CD4-positive, CD25-positive, alpha-beta regulatory T cell (primary cell): ENCODE measurements around the gene ADAMTSL3. TPM values are rescaled to one million over a fixed set of nuclear protein-coding genes. Genes with fewer than 3 reads are reported as not detected.
A peak's percentile ranks its signal among the peaks of the same experiment; 100 is the strongest.

ENCODE experiments used
- ATAC-seq, 2 donors: fragments of 150-1000 bp; cut with Tn5 transposase; one replicate each; pipeline ENCODE4 v1.10.0; 2021; ENCODE audit warnings: low read depth in 2 of 2, moderate number of reproducible peaks in 2 of 2, moderate library complexity in 1 of 2
- DNase-seq, 3 donors: peaks; one replicate each; pipeline versions ENCODE4 v3.0.0 to v3.0.0-alpha.2; 2012 to 2022; ENCODE audit warnings: mixed read lengths in 1 of 3
- H3K27ac ChIP-seq: one replicate; pipeline ENCODE4 v1.7.0; 2013; ENCODE audit warnings: mild to moderate bottlenecking, low read length; ENCODE audit not compliant: insufficient read depth, poor library complexity, severe bottlenecking
- H3K27me3 ChIP-seq: one replicate; pipeline ENCODE4 v1.7.0; 2013; ENCODE audit warnings: low read length; ENCODE audit not compliant: control insufficient read depth, insufficient read depth
- H3K36me3 ChIP-seq: one replicate; pipeline ENCODE4 v1.7.0; 2013; ENCODE audit warnings: mild to moderate bottlenecking, low read length, moderate library complexity; ENCODE audit not compliant: control insufficient read depth, insufficient read depth
- H3K4me1 ChIP-seq: 2 replicates; pipeline ENCODE4 v1.7.0; 2013; ENCODE audit warnings: mild to moderate bottlenecking, low read length; ENCODE audit not compliant: insufficient read depth, control insufficient read depth, poor library complexity, severe bottlenecking
- H3K4me3 ChIP-seq: one replicate; pipeline ENCODE4 v1.7.0; 2013; ENCODE audit warnings: low read depth, mild to moderate bottlenecking, low read length, moderate library complexity
- H3K9me3 ChIP-seq, 2 experiments: 1 replicate in 1 of 2; 2 replicates in 1 of 2; pipeline ENCODE4 v1.7.0; 2013; ENCODE audit warnings: low read length in 2 of 2, mild to moderate bottlenecking in 1 of 2, moderate library complexity in 1 of 2; ENCODE audit not compliant: control insufficient read depth in 2 of 2
- H3K27ac Mint-ChIP-seq, 3 donors: one replicate each; pipeline ENCODE4 v1.8.0; 2020 to 2022; ENCODE audit warnings: mild to moderate bottlenecking in 3 of 3, mixed read lengths in 3 of 3, moderate library complexity in 2 of 3
- H3K27me3 Mint-ChIP-seq: one replicate; pipeline ENCODE4 v1.8.0; 2022; ENCODE audit warnings: mild to moderate bottlenecking, mixed read lengths
- H3K36me3 Mint-ChIP-seq: one replicate; pipeline ENCODE4 v1.8.0; 2020; ENCODE audit warnings: mixed read lengths
- H3K4me1 Mint-ChIP-seq, 4 donors: one replicate each; pipeline ENCODE4 v1.8.0; 2020 to 2022; ENCODE audit warnings: mixed read lengths in 4 of 4, mild to moderate bottlenecking in 1 of 4
- H3K4me3 Mint-ChIP-seq, 4 donors: one replicate each; pipeline ENCODE4 v1.8.0; 2020 to 2022; ENCODE audit warnings: mild to moderate bottlenecking in 4 of 4, mixed read lengths in 4 of 4, moderate library complexity in 3 of 4
- H3K9me3 Mint-ChIP-seq, 7 donors: one replicate each; pipeline ENCODE4 v1.8.0; 2020 to 2022; ENCODE audit warnings: mixed read lengths in 7 of 7, mild to moderate bottlenecking in 3 of 7, moderate library complexity in 2 of 7
- polyA plus RNA-seq, 4 donors: library from polyadenylated mRNA; unstranded; fragments of 300-500 nt; fragmentation: Illumina TruSeq; gene quantifications; one replicate each; pipeline ENCODE4 v1.2.3, GENCODE V29; 2021
- total RNA-seq: library from RNA; stranded (reverse); gene quantifications from one replicate; pipeline ENCODE4 v1.2.3, GENCODE V29; 2022

The ADAMTSL3 gene
- total and polyA plus RNA-seq, 5 donors from 2014 or later = not detected

DNA sequence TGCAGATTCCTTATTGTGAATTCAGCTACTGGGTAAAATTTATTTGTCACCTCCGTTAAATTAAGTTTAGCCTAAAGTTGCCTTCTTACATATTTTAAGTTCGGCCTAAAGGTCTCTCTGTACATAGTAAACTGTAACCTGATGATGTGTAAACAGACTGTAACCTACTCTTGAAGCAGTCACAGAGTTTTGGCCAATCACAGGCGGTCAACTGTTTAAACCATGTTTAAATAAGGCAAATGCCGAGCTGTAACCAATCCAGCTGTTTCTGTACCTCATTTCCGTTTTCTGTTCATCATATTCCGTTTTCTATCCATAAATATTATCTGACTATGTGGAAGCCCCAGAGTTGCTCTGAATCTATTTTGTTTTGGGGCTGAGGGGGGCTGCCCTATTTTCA, 2.4 kb upstream of the ADAMTSL3 start:
- H3K27ac ChIP-seq = no peak overlapping the region
- no peak overlapping the region for H3K27ac Mint-ChIP-seq
- no peaks in the 10 kb centered on the region for H3K4me1 Mint-ChIP-seq
- H3K4me3 ChIP-seq = no peak overlapping the region
- H3K36me3 ChIP-seq = no peaks in the 10 kb centered on the region
- peaks cover 22% of the 10 kb centered on the region for H3K27me3 Mint-ChIP-seq
- H3K9me3 Mint-ChIP-seq = peaks cover 0 to 4% (median 0%) of the 10 kb centered on the region in 7 donors
- H3K4me3 Mint-ChIP-seq = no peak overlapping the region
- H3K9me3 ChIP-seq = no peaks in the 10 kb centered on the region
- DNase-seq = no peak
- peaks cover 4% of the 10 kb centered on the region for H3K27me3 ChIP-seq
- H3K36me3 Mint-ChIP-seq = no peaks in the 10 kb centered on the region
- no peak for ATAC-seq
- no peaks in the 10 kb centered on the region for H3K4me1 ChIP-seq

DNA sequence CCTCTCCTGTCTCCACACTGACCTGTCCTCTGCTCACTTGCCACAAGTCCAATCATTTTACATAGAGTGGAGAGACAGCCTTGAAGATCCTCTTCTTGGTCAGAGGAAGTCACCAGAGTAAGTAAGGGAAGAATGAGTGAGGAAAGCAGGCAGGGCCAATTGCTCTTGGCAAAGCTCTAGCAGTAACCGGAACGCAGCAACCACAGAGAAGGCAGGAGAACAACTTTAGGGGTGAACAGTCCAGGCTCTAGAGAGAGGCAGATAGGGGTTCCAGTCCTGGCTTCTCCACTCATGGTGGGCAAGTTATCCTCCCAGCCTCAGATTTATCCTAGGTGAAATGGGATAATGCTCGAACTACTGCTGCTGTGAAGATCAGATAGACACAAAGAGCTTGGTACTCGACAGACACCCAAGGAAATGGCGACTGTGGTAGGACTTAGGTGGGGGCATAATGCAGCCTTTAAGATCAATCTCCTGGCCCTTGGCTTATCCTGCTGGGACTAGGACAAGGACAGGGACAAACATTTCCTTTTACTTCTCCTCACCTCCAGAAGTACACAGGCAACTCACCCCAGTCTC, 1.2 kb upstream of the ADAMTSL3 start:
- Histone ChIP-seq H3K4me1 (no peaks in the 10 kb centered on the region), H3K9me3 (no peaks in the 10 kb centered on the region), H3K36me3 (no peaks in the 10 kb centered on the region), H3K27ac (no peak overlapping the region), H3K27me3 (peaks cover 4% of the 10 kb centered on the region), H3K4me3 (no peak overlapping the region)
- ATAC-seq (no peak), DNase-seq (no peak)
- H3K9me3 Mint-ChIP-seq = peaks cover 0 to 4% (median 0%) of the 10 kb centered on the region in 7 donors
- no peaks in the 10 kb centered on the region for H3K36me3 Mint-ChIP-seq
- H3K4me3 Mint-ChIP-seq = peak overlapping the region in 1 of 4 donors; percentile 48
- no peaks in the 10 kb centered on the region for H3K4me1 Mint-ChIP-seq
- peaks cover 22% of the 10 kb centered on the region for H3K27me3 Mint-ChIP-seq
- no peak overlapping the region for H3K27ac Mint-ChIP-seq

DNA sequence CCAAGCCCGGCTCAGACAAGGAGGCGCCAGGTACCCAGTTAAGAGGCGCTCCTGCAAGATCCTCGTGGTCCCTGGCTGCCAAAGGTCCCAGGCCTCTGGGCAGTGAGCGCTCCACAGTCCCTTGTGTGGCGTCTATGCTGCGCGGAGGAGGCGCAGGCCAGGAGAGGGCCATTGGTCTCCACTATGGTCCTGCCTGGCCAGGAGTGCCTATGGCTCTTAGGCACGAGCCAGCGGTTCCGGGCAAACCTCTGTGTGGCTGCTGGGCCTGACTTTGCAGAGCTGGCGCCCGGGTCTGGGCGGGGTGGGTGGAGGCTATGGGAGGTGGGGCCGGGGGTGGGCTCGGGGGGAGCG, 660 bp upstream of the ADAMTSL3 start:
- Mint-ChIP-seq H3K27me3 (peaks cover 22% of the 10 kb centered on the region), H3K4me1 (no peaks in the 10 kb centered on the region)

DNA sequence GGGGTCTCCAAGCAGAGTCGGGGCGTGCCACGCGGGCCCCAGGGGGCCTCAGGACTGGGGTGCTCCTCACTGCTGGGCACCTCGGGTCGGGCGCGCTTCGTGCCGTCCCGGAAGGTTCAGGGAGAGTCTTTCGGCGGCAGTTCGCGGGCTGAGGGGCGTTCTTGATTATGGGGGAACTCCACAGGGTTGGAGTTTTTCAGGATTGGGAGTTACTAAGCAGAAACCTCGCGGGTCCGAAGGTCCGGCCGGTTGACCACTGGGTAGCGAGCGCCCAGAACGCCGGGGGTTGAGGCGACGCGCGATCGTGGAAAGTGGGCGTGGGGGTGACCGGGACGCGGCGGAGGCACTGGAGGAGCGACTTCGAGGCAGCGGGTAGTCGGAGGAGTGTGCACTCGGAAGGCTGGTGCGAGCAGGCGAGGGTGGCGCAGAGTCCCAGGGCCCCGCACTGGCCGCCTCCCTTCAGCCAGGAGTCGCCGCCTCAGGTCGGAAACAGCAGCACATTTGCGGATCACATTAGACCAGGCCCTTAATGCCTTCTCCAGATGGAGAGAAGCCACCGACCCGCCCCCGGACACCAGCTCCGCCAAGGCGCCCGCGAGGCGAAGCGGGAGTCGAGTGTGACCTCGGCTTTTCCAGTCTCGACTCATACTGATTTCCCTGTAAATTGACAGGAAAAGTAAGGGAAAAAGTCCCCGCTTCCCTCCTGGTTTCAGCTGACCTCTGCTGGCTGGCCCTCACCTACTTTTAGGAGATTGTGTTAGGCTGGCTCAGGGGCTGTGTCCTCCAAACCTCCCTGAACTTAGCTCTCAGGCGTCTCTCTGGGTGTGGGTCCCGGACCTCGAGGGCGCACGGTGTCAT, 685 bp downstream of the ADAMTSL3 start:
- DNase-seq = no peak
- Histone ChIP-seq H3K27ac (no peak overlapping the region), H3K9me3 (no peaks in the 10 kb centered on the region), H3K4me1 (no peaks in the 10 kb centered on the region), H3K4me3 (no peak overlapping the region), H3K36me3 (no peaks in the 10 kb centered on the region), H3K27me3 (peaks cover 4% of the 10 kb centered on the region)
- H3K4me1 Mint-ChIP-seq = no peaks in the 10 kb centered on the region
- ATAC-seq = no peak
- peaks cover 0 to 4% (median 0%) of the 10 kb centered on the region in 7 donors for H3K9me3 Mint-ChIP-seq
- no peak overlapping the region for H3K27ac Mint-ChIP-seq
- H3K36me3 Mint-ChIP-seq = no peaks in the 10 kb centered on the region
- H3K4me3 Mint-ChIP-seq = no peak overlapping the region
- peaks cover 22% of the 10 kb centered on the region for H3K27me3 Mint-ChIP-seq

More for the DNA sequence above, 660 bp upstream of the ADAMTSL3 start:
- DNase-seq (no peak), ATAC-seq (no peak)
- Histone ChIP-seq H3K27me3 (peaks cover 4% of the 10 kb centered on the region), H3K36me3 (no peaks in the 10 kb centered on the region), H3K4me3 (no peak overlapping the region), H3K9me3 (no peaks in the 10 kb centered on the region), H3K4me1 (no peaks in the 10 kb centered on the region), H3K27ac (no peak overlapping the region)
- Mint-ChIP-seq H3K36me3 (no peaks in the 10 kb centered on the region), H3K27ac (no peak overlapping the region), H3K4me3 (no peak overlapping the region), H3K9me3 (peaks cover 0 to 4% (median 0%) of the 10 kb centered on the region in 7 donors)

DNA sequence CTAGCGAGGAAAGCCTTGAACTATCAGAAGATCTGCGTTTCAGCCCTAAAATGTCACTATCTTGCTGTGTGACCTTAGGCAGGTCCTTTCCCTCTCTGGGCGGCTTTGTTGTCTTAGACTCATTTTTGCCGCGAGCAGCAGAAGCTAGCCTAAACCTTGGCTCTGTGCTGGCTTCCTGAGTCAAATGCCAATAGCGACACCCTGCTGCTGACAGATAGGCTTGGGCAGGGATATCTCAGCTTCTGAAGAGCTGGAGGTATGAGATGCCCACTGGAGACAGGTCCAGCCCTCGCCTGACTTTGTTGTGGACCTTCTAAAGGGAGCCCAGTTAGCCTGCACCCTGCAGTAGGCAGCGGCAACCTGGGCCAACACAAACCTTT, 1.3 kb downstream of the ADAMTSL3 start:
- no peak overlapping the region for H3K4me3 Mint-ChIP-seq
- no peaks in the 10 kb centered on the region for H3K36me3 ChIP-seq
- no peaks in the 10 kb centered on the region for H3K36me3 Mint-ChIP-seq
- H3K27ac ChIP-seq = no peak overlapping the region
- H3K4me1 ChIP-seq = no peaks in the 10 kb centered on the region
- DNase-seq = no peak
- peaks cover 4% of the 10 kb centered on the region for H3K27me3 ChIP-seq
- H3K4me1 Mint-ChIP-seq = no peaks in the 10 kb centered on the region
- H3K27ac Mint-ChIP-seq = no peak overlapping the region
- peaks cover 22% of the 10 kb centered on the region for H3K27me3 Mint-ChIP-seq
- H3K9me3 ChIP-seq = no peaks in the 10 kb centered on the region
- no peak for ATAC-seq
- H3K4me3 ChIP-seq = no peak overlapping the region
- H3K9me3 Mint-ChIP-seq = peaks cover 0 to 4% (median 0%) of the 10 kb centered on the region in 7 donors

DNA sequence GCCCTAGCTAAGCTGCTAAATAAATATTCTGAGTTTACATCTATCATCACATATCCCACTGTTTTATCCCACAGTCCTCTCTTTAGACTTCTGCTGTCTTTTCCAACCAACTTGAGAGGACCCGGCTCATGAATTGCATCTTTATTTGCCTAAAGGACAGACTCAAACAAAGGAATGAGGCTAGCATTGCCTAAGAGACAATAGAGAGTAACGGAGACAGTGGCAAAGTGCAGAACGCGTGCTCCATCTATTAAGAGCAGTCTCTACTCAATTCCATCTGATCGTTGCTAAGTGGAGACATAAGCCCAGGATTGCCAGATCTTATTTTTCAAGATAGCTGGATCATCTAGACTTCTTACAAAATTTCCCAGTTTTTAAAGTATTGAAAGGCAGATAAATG, 2.3 kb downstream of the ADAMTSL3 start:
- no peaks in the 10 kb centered on the region for H3K4me1 ChIP-seq
- Mint-ChIP-seq H3K4me3 (no peak overlapping the region), H3K4me1 (no peaks in the 10 kb centered on the region), H3K27me3 (peaks cover 22% of the 10 kb centered on the region), H3K9me3 (peaks cover 0 to 4% (median 0%) of the 10 kb centered on the region in 7 donors), H3K27ac (no peak overlapping the region), H3K36me3 (no peaks in the 10 kb centered on the region)
- H3K9me3 ChIP-seq = no peaks in the 10 kb centered on the region
- no peak overlapping the region for H3K27ac ChIP-seq
- no peak overlapping the region for H3K4me3 ChIP-seq
- H3K36me3 ChIP-seq = no peaks in the 10 kb centered on the region
- no peak for DNase-seq
- no peak for ATAC-seq
- H3K27me3 ChIP-seq = peaks cover 4% of the 10 kb centered on the region

DNA sequence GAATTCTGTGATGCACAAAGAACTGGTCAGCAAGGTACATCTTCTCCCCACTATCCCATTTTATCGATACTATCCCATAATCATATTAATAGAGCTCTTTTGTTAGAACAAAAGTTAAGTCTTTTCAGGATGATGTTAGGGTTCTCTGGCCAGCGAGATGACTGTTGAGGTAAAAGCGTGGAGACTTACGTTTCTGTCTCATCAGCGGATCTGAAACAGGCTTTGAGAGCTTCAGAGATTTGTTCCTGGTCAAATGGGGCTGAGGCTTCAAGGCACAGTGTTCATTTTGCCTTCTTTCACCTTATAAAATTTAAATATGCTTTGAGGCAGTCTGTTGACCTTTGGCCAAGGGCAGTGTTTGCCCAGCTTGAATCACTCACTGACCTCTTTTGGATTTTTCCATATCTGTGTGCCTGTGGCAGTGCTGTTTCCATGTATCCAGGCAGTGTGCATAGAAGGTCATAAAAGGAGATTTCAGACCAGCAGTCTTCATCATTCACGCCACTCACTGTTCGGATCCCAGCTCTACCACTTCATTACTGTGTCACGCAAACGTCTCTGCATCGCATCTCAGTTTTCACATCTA, 3.1 kb downstream of the ADAMTSL3 start:
- ATAC-seq (no peak), DNase-seq (no peak)
- Histone ChIP-seq H3K4me3 (no peak overlapping the region), H3K4me1 (no peaks in the 10 kb centered on the region), H3K27ac (no peak overlapping the region), H3K9me3 (no peaks in the 10 kb centered on the region), H3K36me3 (no peaks in the 10 kb centered on the region), H3K27me3 (peaks cover 4% of the 10 kb centered on the region)
- peaks cover 0 to 4% (median 0%) of the 10 kb centered on the region in 7 donors for H3K9me3 Mint-ChIP-seq
- peaks cover 18% of the 10 kb centered on the region for H3K27me3 Mint-ChIP-seq
- H3K4me3 Mint-ChIP-seq = no peak overlapping the region
- H3K36me3 Mint-ChIP-seq = no peaks in the 10 kb centered on the region
- no peak overlapping the region for H3K27ac Mint-ChIP-seq
- no peaks in the 10 kb centered on the region for H3K4me1 Mint-ChIP-seq
